Left ventricle myocardium superior (tissue), 1 donor: ENCODE measurements around the gene CLRN3. TPM values are rescaled to one million over a fixed set of nuclear protein-coding genes. Genes with fewer than 3 reads are reported as not detected.
A peak's percentile ranks its signal among the peaks of the same experiment; 100 is the strongest.

ENCODE experiments used
- ATAC-seq: fragments of 200-7000 bp; cut with Tn5 transposase; one replicate; pipeline ENCODE4 v1.9.1; 2020; ENCODE audit warnings: mild to moderate bottlenecking, moderate library complexity
- DNase-seq: peaks from one replicate; pipeline ENCODE4 v3.0.0-alpha.2; 2020
- intact Hi-C: fragments of 100-400 bp; cut with micrococcal nuclease; formaldehyde crosslinking; loops from one replicate; pipeline ENCODE4 v1.11.0; 2022
- total RNA-seq: library from RNA; stranded (reverse); fragmentation: NEBNext Ultra II Directional; extraction: Animal tissue kit (Norgen Biotek cat#: 25700); gene quantifications from one replicate; pipeline ENCODE4 v1.2.1, GENCODE V29; 2021
- donor health status: DM: no; HTN: yes; CAD: no; lungs with severe emphysema.

The CLRN3 gene
- total RNA-seq, 1 donor from 2014 or later: not detected

GRCh38 chr10:127905001-127905847 lies 12.5 kb upstream of the CLRN3 start:
- DNase-seq (no peak), ATAC-seq (no peak)
- intact Hi-C loops: loop anchor here (5.0 to 10.0 kb wide), 2 partner anchors 107 to 170 kb away; no protein-coding TSS in a partner anchor

GRCh38 chr10:127904311-127905000 lies 11.7 kb upstream of the CLRN3 start:
- ATAC-seq (no peak), DNase-seq (no peak)
- intact Hi-C loops: loop anchor here (10.0 kb wide), 1 partner anchor 170 kb away; no protein-coding TSS in a partner anchor

GRCh38 chr10:127903789-127904188 lies 11.0 kb upstream of the CLRN3 start:
- intact Hi-C loops: loop anchor here (10.0 kb wide), 1 partner anchor 171 kb away; no protein-coding TSS in a partner anchor
- no peak for ATAC-seq
- DNase-seq: no peak

GRCh38 chr10:127899766-127900387 lies 7.1 kb upstream of the CLRN3 start:
- DNase-seq (no peak), ATAC-seq (peak; percentile 64)
- intact Hi-C loops: loop anchor here (10.0 kb wide), 1 partner anchor 175 kb away; no protein-coding TSS in a partner anchor

- ATAC-seq: no peak
- no peak for DNase-seq
- intact Hi-C loops: no loop called here
These were observed 4.4 kb upstream of the CLRN3 start for GRCh38 chr10:127897177-127897576.

- intact Hi-C loops: no loop called here
- no peak for ATAC-seq
- DNase-seq: no peak
These were observed 3.8 kb upstream of the CLRN3 start for GRCh38 chr10:127896590-127896989.

- DNase-seq: no peak
- no peak for ATAC-seq
- intact Hi-C loops: no loop called here
These were observed 1.4 kb upstream of the CLRN3 start for GRCh38 chr10:127894146-127894545.

GRCh38 chr10:127890832-127891334 lies 1.9 kb downstream of the CLRN3 start:
- no peak for ATAC-seq
- intact Hi-C loops: no loop called here
- no peak for DNase-seq

- DNase-seq (no peak), ATAC-seq (no peak)
- intact Hi-C loops: no loop called here
These were observed 2.5 kb downstream of the CLRN3 start for GRCh38 chr10:127890216-127890615.

- intact Hi-C loops: no loop called here
- peak; percentile 30 for ATAC-seq
- no peak for DNase-seq
These were observed 3.0 kb downstream of the CLRN3 start for GRCh38 chr10:127889605-127890195.

GRCh38 chr10:127888521-127889312 lies 4.0 kb downstream of the CLRN3 start:
- intact Hi-C loops: no loop called here
- ATAC-seq (no peak), DNase-seq (no peak)

- intact Hi-C loops: no loop called here
- DNase-seq: no peak
- no peak for ATAC-seq
These were observed 5.0 kb downstream of the CLRN3 start for GRCh38 chr10:127887541-127888415.

GRCh38 chr10:127886371-127887051 lies 6.2 kb downstream of the CLRN3 start:
- intact Hi-C loops: no loop called here
- no peak for DNase-seq
- ATAC-seq: no peak

- no peak for ATAC-seq
- DNase-seq: no peak
- intact Hi-C loops: no loop called here
These were observed 8.2 kb downstream of the CLRN3 start for GRCh38 chr10:127884501-127884900.

GRCh38 chr10:127883516-127883915 lies 9.2 kb downstream of the CLRN3 start:
- ATAC-seq (no peak), DNase-seq (no peak)
- intact Hi-C loops: no loop called here

- intact Hi-C loops: no loop called here
- ATAC-seq (peak; percentile 34), DNase-seq (no peak)
These were observed 9.8 kb downstream of the CLRN3 start for GRCh38 chr10:127882801-127883459.

- intact Hi-C loops: no loop called here
- DNase-seq (no peak), ATAC-seq (no peak)
These were observed 10.3 kb downstream of the CLRN3 start for GRCh38 chr10:127882391-127882790.
